Activated naive CD8-positive, alpha-beta T cell (primary cell): ENCODE data around the gene MINAR2.

Experiments
- H3K27ac Mint-ChIP-seq: one replicate; pipeline ENCODE4 v1.8.0; 2021; ENCODE audit warnings: mixed read lengths
- H3K27me3 Mint-ChIP-seq: one replicate; pipeline ENCODE4 v1.8.0; 2021; ENCODE audit warnings: mixed read lengths
- H3K36me3 Mint-ChIP-seq: one replicate; pipeline ENCODE4 v1.8.0; 2021; ENCODE audit warnings: mixed read lengths
- H3K4me1 Mint-ChIP-seq: one replicate; pipeline ENCODE4 v1.8.0; 2021; ENCODE audit warnings: low read depth, mixed read lengths
- H3K4me3 Mint-ChIP-seq: one replicate; pipeline ENCODE4 v1.8.0; 2021; ENCODE audit warnings: mild to moderate bottlenecking, mixed read lengths
- H3K9me3 Mint-ChIP-seq: one replicate; pipeline ENCODE4 v1.8.0; 2021; ENCODE audit warnings: low read depth, mixed read lengths

MINAR2 gene, protein sequence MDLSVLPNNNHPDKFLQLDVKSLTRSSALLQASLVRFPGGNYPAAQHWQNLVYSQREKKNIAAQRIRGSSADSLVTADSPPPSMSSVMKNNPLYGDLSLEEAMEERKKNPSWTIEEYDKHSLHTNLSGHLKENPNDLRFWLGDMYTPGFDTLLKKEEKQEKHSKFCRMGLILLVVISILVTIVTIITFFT

DNA sequence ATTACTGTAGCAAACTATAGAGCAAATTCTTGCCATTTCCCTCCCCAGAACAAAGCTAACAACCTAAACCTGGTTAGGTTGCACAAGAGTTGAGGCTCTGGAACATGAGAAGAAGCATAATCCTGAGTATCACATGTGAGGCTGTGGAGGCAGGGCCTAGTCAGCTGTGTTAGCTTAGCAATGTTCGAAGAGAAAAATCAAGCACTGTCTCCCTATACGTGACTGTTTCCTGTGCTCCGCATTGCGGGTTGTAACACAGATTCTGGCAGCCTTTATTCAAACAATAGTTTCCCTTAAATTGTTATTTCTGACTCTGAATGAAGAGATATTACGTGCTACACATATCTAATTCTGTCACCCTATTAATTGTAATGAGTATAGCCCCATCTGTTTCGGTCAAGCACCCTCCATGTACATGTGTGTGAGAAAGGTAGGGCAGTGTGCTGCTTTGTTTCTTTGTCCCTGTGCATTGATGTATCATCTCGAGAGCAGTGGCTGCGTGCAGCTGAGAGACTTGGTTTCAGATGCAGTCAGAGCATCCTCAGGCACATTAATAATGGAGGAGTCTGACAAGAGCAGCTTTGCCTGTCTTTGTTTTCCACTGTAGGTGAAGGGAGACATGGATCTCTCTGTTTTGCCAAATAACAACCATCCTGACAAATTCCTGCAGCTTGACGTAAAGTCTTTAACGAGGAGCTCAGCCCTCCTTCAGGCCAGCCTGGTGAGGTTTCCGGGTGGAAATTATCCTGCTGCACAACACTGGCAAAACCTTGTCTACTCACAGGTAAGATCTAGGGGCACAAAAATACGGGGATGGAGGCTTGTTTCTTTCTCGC lies at the start of gene MINAR2:
Gene MINAR2 (plus strand): TSS at position 523 of the 836 bp plus-strand sequence. CDS start 97 bp downstream, at position 620.
- no peak within 1 kb of the TSS for H3K4me3 Mint-ChIP-seq
- no peaks in the 10 kb centered on the region for H3K9me3 Mint-ChIP-seq
- no peak within 1 kb of the TSS for H3K27ac Mint-ChIP-seq
- H3K36me3 Mint-ChIP-seq, result no peaks in the 10 kb centered on the region
- H3K27me3 Mint-ChIP-seq, result no peaks in the 10 kb centered on the region
- no peaks in the 10 kb centered on the region for H3K4me1 Mint-ChIP-seq

DNA sequence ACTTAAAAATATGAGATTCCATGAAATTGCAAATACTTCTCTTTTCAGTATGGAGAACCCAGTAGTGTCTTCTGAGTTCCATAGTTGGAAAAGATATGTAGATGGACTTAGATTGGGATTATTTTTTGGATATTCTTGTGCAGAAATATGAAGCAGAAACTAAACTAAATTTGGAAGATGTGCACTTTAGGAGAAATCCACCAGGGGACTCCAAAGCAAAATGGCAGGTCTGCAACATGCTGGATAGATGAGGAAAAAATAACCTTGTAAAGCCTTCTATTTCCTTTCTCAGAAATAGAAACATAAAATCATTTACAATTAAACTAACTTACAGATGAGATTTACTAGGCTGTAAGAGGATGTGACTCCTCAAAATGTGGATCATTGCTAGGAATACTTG lies 49.2 kb upstream of the MINAR2 start:
- Mint-ChIP-seq H3K27me3 (no peaks in the 10 kb centered on the region), H3K36me3 (no peaks in the 10 kb centered on the region), H3K27ac (no peak overlapping the region), H3K4me3 (no peak overlapping the region), H3K9me3 (no peaks in the 10 kb centered on the region), H3K4me1 (no peaks in the 10 kb centered on the region)

DNA sequence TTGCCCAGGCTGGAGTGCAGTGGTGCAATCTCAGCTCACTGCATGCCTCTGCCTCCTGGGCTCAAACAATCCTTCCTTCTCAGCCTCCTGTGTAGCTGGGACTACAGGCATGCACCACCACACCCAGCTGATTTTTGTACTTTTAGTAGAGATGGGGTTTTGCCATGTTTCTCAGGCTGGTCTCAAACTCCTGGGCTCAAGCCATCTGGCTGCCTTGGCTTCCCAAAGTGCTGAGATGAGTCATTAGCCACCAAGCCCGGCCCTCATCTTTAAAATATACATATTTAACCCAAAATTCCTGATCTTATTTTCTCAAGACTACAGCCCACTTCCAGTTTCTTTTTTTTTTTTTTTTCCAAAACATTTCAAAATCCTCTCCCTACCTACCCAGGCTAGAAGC lies 31.7 kb upstream of the MINAR2 start:
- H3K36me3 Mint-ChIP-seq, result no peaks in the 10 kb centered on the region
- H3K4me3 Mint-ChIP-seq, result no peak overlapping the region
- H3K9me3 Mint-ChIP-seq, result peaks cover 4% of the 10 kb centered on the region
- H3K4me1 Mint-ChIP-seq, result no peaks in the 10 kb centered on the region
- peaks cover 5% of the 10 kb centered on the region for H3K27me3 Mint-ChIP-seq
- no peak overlapping the region for H3K27ac Mint-ChIP-seq

DNA sequence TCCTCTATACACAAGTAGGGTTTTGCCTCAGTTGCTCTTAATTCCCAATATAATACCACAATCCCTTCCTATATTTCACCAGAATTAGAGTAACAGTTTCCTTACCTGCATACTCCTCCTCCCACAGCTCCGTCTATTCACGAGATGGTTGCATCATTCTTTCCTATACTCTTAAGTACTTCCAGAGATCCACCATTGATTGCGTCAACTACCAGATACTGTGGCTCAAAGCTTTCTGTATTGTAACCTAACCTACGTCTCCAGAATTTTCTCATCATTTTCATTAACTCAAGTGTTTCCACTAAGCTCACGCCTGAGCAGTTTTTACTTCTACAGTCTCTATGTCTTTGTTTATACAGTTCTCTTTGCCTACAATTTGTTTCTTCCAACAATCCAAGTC lies 31.2 kb upstream of the MINAR2 start:
- H3K4me1 Mint-ChIP-seq, result no peaks in the 10 kb centered on the region
- H3K36me3 Mint-ChIP-seq, result no peaks in the 10 kb centered on the region
- H3K4me3 Mint-ChIP-seq, result no peak overlapping the region
- no peak overlapping the region for H3K27ac Mint-ChIP-seq
- peaks cover 5% of the 10 kb centered on the region for H3K27me3 Mint-ChIP-seq
- H3K9me3 Mint-ChIP-seq, result peaks cover 4% of the 10 kb centered on the region

DNA sequence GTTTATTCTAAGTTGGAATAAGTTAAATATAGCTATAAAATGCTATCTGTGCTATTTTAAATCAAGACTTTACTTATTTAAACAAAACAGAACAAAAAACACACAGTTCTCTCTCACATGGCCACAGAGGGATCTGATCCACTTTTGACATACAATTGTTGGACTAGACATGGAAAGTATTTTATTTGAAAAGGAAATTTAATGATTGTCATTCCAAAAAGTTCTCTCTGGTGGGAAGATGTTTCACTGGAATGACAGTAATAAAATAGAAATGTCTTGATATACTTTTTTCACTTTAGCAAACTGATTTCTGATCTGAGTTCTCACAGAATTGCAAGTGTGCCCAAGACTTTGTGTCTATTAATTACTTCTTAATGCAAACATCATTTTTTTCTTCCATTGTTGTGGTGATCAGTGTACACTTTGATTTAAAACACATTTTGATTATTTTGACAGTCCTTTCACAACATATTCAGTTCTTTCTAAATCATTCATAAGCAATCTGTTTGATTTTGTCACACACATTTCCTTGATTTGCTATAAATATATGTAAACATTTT lies 30.1 kb upstream of the MINAR2 start:
- peaks cover 5% of the 10 kb centered on the region for H3K27me3 Mint-ChIP-seq
- no peak overlapping the region for H3K27ac Mint-ChIP-seq
- H3K4me3 Mint-ChIP-seq, result no peak overlapping the region
- H3K36me3 Mint-ChIP-seq, result no peaks in the 10 kb centered on the region
- H3K9me3 Mint-ChIP-seq, result peaks cover 4% of the 10 kb centered on the region
- H3K4me1 Mint-ChIP-seq, result no peaks in the 10 kb centered on the region

DNA sequence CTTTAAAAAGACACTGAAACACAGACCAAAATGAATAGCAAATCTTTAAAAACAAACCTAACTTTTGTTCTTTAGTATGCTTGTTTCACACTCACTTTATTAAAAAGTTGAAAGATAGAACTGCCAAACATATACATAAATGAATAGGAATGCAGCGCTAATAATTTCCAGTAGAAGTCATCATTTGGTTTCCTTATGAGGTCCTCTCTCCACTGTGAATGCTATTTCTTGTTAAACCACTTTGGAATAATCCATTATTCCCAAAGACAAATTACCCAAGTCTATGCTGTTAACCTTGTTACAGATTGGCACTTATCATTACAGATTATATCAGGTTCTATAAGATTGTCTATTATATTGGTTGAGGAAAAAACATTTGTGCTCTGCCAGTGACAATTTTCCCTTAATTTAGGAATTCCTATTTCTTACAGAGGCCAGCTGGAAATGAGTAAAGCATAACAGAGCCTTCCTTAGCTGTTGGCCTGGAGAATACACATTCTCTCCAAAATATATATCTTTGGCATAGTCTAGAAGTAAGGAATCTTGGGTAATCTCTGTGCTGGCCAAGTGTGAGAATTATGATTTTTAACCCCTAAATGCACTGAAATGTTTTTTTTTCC lies 29.3 kb upstream of the MINAR2 start:
- H3K9me3 Mint-ChIP-seq, result peaks cover 4% of the 10 kb centered on the region
- no peak overlapping the region for H3K4me3 Mint-ChIP-seq
- H3K4me1 Mint-ChIP-seq, result no peaks in the 10 kb centered on the region
- no peaks in the 10 kb centered on the region for H3K36me3 Mint-ChIP-seq
- peaks cover 5% of the 10 kb centered on the region for H3K27me3 Mint-ChIP-seq
- no peak overlapping the region for H3K27ac Mint-ChIP-seq

DNA sequence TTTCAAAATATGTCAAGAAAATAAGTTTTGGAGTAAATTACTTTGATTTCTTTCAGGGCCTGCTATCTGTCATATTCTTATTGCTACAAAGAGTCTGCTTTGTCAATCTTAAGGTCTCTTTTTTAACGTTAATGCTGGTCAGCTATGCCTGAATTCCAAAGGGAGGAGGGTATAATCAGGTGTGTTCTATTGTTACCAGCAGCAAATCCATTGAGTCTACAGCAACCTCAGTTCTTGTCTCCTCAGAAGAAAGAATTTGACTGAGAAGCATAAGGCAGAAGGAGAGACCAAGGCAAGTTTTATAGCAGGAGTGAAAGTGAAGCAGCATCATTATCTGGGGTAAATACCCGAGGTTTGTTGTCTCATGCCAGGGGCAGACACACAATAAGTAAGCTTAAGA lies 23.7 kb upstream of the MINAR2 start:
- Mint-ChIP-seq H3K4me1 (no peaks in the 10 kb centered on the region), H3K9me3 (no peaks in the 10 kb centered on the region), H3K27me3 (no peaks in the 10 kb centered on the region), H3K36me3 (no peaks in the 10 kb centered on the region), H3K27ac (no peak overlapping the region), H3K4me3 (no peak overlapping the region)

DNA sequence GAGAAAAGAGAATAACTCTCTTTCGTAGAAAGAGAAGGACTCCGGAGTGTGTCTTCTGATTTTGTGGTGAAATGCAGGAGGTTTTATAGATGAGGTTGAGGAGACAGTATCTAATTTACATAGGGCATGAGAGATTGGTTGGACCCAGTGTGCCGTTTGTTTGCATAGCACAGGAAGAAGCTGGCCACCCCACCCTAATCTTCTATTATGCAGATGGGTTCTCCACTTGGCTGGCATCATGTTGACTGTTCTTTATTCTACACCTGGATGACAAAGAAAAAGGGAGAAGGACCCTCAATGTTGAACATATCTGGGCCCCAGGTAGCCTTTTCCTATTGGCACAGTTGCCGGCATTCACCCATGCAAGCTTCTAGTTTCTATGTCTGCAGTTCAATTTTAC lies 23.2 kb upstream of the MINAR2 start:
- H3K27me3 Mint-ChIP-seq, result peaks cover under 1% of the 10 kb centered on the region

DNA sequence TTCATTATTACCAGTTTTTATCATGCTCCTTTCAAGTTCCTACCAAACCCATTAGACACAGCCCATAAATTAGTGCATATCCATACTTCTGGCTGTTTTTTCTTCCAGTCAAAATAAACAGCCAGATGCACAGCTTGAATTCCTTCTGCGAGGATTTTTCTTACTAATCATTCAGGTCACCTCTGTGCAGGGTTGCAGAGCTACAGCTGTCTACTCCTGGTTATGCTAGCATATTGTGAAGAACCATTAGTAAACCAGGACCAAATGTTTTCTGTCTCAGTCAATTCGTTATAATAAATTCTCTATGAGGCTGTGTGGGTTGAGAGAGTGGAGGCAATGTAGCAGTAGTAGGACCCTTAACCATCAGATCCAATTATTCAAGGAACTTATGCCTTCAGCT lies 8.1 kb upstream of the MINAR2 start:
- Mint-ChIP-seq H3K27me3 (no peaks in the 10 kb centered on the region), H3K4me1 (no peaks in the 10 kb centered on the region), H3K4me3 (no peak overlapping the region), H3K36me3 (no peaks in the 10 kb centered on the region), H3K9me3 (no peaks in the 10 kb centered on the region), H3K27ac (no peak overlapping the region)

More for the DNA sequence above, 23.2 kb upstream of the MINAR2 start:
- Mint-ChIP-seq H3K36me3 (no peaks in the 10 kb centered on the region), H3K9me3 (no peaks in the 10 kb centered on the region), H3K27ac (no peak overlapping the region), H3K4me1 (no peaks in the 10 kb centered on the region), H3K4me3 (no peak overlapping the region)

DNA sequence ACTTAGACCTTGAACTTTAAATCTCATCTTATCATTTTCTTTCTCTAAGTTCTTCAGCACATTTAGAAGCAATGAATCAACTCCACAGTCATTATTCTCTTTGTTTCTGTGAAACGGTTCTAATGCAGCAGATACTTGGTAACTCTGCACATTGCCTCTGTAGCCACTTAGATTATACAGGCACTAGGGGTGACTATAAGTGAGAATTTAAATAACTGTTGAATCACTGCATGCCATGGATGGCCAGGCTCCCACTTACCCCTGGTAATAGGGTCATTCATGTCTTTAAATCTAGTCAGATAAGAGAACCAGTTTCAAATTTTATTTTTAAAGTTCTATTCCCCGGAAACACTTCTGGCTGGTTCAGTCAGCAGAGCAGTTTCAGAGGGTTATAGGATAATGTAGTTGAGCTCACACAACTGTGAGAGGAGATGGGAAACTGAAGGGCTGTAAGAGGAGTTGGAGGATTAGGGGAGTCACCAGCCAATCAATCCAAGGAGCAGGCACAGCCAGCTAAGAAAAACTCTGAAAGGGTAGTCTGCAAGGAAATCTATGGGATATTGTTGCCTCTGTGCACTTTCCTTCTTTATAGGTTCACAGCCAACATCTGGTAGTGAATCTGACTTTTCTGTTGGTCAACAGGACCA lies 4.2 kb upstream of the MINAR2 start:
- Mint-ChIP-seq H3K27ac (no peak overlapping the region), H3K36me3 (no peaks in the 10 kb centered on the region), H3K4me1 (no peaks in the 10 kb centered on the region), H3K4me3 (no peak overlapping the region), H3K27me3 (no peaks in the 10 kb centered on the region), H3K9me3 (no peaks in the 10 kb centered on the region)

DNA sequence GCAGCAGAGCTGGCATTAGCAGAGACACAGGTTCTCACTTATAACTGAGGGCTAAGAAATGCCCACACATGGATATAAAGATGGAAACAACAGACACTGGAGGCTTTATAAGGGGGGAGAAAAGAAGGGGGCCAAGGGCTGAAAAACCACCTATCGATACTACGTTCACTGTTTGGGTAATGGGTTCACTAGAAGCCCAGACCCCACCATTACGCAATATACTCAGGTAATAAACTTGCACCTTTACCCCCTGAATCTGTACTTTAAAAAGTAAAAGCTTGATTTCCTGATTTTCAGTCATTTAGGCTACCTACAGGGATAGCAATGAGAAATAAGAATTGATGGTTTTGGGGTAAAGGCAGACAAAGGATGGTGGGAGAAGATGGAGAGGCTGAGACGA lies 1.9 kb upstream of the MINAR2 start:
- Mint-ChIP-seq H3K4me1 (no peaks in the 10 kb centered on the region), H3K4me3 (no peak overlapping the region), H3K27me3 (no peaks in the 10 kb centered on the region), H3K9me3 (no peaks in the 10 kb centered on the region), H3K27ac (no peak overlapping the region), H3K36me3 (no peaks in the 10 kb centered on the region)

DNA sequence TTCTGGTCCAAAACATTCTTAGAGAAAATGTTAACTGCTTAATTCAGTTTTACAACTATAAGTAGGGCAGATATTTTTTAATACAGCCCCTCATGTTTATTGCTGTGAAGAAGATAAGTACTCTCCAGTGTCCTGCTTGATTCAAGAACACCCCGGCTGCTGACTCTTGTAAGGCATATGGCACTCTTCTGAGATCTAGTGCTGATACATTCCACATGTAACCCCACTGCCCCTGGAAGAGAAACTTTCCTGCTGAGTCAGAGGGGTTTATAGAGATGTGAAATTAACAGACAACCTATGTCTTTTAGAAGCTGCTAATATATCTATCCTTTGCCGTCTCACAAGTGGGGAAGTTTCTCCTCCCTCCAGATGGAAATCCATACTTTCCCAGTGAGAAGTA lies 1.0 kb upstream of the MINAR2 start:
- Mint-ChIP-seq H3K4me3 (no peak overlapping the region), H3K27me3 (no peaks in the 10 kb centered on the region), H3K27ac (no peak overlapping the region)

DNA sequence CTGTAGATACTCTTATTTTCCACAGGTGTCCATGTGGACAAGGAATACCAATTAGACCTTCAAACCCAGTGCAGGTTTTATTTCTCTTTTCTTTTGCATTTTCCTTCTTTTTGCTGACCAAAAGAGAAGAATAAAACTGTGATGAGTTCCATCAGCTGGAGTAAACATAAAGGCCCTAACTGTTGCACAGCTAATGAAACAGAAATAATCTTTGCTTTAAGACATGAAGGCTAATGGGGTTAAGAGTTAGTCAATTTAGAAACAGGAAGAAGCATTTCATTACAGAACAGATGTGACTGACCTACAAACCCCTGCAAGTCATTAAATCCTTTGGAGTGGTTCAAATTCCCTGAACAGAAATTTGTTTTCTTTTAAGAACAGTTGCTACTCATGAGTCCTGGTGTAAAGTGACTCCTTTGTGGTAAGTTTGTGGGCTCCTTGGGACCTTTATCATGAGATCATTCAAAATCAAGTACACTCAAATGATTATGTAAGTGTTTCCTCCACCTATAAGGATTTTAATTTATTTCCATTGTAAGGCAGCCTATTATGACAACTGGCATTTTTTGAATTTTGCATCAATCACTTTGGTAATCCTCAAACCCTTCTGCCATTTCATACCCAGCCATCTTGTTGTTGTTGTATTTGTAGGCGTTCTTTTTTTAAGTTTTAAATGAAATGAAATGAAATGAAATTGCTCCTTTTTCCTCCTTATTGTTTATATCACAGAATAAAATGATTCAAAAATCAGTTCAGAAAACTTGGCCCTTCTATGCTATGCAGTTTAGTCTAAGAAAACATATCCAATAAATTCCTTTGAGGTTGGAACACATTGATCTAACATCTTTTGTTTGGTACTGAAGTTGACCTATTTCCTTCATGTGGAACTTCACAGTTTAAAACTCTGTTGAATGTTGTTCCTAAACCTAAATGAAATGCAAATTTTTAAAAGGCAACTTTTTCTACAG lies 1.3 kb downstream of the MINAR2 start:
- H3K36me3 Mint-ChIP-seq, result no peaks in the 10 kb centered on the region
- no peaks in the 10 kb centered on the region for H3K9me3 Mint-ChIP-seq
- no peaks in the 10 kb centered on the region for H3K27me3 Mint-ChIP-seq

More for the DNA sequence above, 1.0 kb upstream of the MINAR2 start:
- no peaks in the 10 kb centered on the region for H3K4me1 Mint-ChIP-seq
- no peaks in the 10 kb centered on the region for H3K36me3 Mint-ChIP-seq
- H3K9me3 Mint-ChIP-seq, result no peaks in the 10 kb centered on the region

More for the DNA sequence above, 1.3 kb downstream of the MINAR2 start:
- Mint-ChIP-seq H3K4me1 (no peaks in the 10 kb centered on the region), H3K27ac (no peak overlapping the region), H3K4me3 (no peak overlapping the region)
